Transverse colon (tissue), 4 donors: Measurements from ENCODE around the gene IL36RN. TPM values are rescaled to one million over a fixed set of nuclear protein-coding genes. Genes with fewer than 3 reads are reported as not detected.

Experiments
- DNase-seq: peaks from one replicate; pipeline ENCODE4 v3.0.0-alpha.2; 2019
- H3K27ac ChIP-seq, 4 donors: fragments of 200-600 bp; sonication (generic); 2 replicates each; pipeline ENCODE4 v1.5.1; 2016 to 2018; ENCODE audit warnings: inconsistent platforms in 4 of 4
- H3K27me3 ChIP-seq: fragments of 200-600 bp; sonication (generic); 2 replicates; pipeline ENCODE4 v1.5.1; 2017; ENCODE audit warnings: inconsistent platforms
- H3K36me3 ChIP-seq, 4 donors: fragments of 200-600 bp; sonication (generic); 2 replicates each; pipeline ENCODE4 v1.5.1; 2017 to 2019; ENCODE audit warnings: inconsistent platforms in 4 of 4
- H3K4me1 ChIP-seq, 4 donors: fragments of 200-600 bp; sonication (generic); 2 replicates each; pipeline ENCODE4 v1.5.1; 2017 to 2020; ENCODE audit warnings: inconsistent platforms in 4 of 4
- H3K4me3 ChIP-seq, 4 donors: fragments of 200-600 bp; sonication (generic); 1 replicate in 1 of 4; 2 replicates in 3 of 4; pipeline versions ENCODE4 v1.5.1 to v1.6.1; 2017 to 2019; ENCODE audit warnings: inconsistent platforms in 4 of 4
- H3K9me3 ChIP-seq, 2 donors: fragments of 200-600 bp; sonication (generic); 2 replicates each; pipeline ENCODE4 v1.5.1; 2017 to 2019; ENCODE audit warnings: inconsistent platforms in 2 of 2
- EP300 ChIP-seq: sonication (generic); formaldehyde crosslinking; IDR thresholded peaks from one replicate; pipeline ENCODE4 v1.6.1; 2017; ENCODE audit warnings: antibody characterized with exemption, low read depth
- POLR2A ChIP-seq: fragments of 450-650 bp; IDR thresholded peaks from one replicate; pipeline ENCODE4 v1.6.1; 2016; ENCODE audit warnings: antibody characterized with exemption, mild to moderate bottlenecking, moderate library complexity
- POLR2AphosphoS5 ChIP-seq, 3 donors: sonication (generic); formaldehyde crosslinking; IDR thresholded peaks; one replicate each; pipeline ENCODE4 v1.6.1; 2016; ENCODE audit warnings: antibody characterized with exemption in 3 of 3
- WGBS, 2 donors: methylation state at CpG; one replicate each; pipeline ENCODE4 v1.1.5; 2018; ENCODE audit warnings: low coverage in 1 of 2; 5-methylcytosine and 5-hydroxymethylcytosine counted together
- in situ Hi-C, 4 donors: fragments of 200-750 bp; cut with MboI; loops; one replicate each; pipeline versions ENCODE4 v1.15.0 to v1.15.1; 2017; ENCODE audit warnings: low sequenced_read_pairs in 3 of 4, low pct_ligation_motif_present in 1 of 4, low pct_unique_long_range_greater_than_20kb in 1 of 4
- intact Hi-C: fragments of 100-400 bp; cut with DNase I; formaldehyde crosslinking; loops from one replicate; pipeline ENCODE4 v1.15.1; 2023; ENCODE audit warnings: low total_unique reads
- total RNA-seq, 4 donors: library from RNA; depleted of rRNA; stranded (reverse); fragments of >200 nt; gene quantifications; one replicate each; pipeline ENCODE4 v1.1.0, GENCODE V29; 2016
- TF ChIP-seq, protein P1 (sequence below), 5 experiments: fragments of 200-600 bp in 3 of 5; fragments of 450-650 bp in 2 of 5; sonication (generic) in 3 of 5; IDR thresholded peaks; 1 replicate in 2 of 5; 2 replicates in 3 of 5; pipeline ENCODE4 v1.5.1; 2016 to 2017; ENCODE audit warnings: antibody characterized with exemption in 5 of 5, inconsistent platforms in 3 of 5, mild to moderate bottlenecking in 2 of 5, moderate library complexity in 1 of 5

Gene IL36RN
- total RNA-seq, 4 donors from 2014 or later = not detected

DNA sequence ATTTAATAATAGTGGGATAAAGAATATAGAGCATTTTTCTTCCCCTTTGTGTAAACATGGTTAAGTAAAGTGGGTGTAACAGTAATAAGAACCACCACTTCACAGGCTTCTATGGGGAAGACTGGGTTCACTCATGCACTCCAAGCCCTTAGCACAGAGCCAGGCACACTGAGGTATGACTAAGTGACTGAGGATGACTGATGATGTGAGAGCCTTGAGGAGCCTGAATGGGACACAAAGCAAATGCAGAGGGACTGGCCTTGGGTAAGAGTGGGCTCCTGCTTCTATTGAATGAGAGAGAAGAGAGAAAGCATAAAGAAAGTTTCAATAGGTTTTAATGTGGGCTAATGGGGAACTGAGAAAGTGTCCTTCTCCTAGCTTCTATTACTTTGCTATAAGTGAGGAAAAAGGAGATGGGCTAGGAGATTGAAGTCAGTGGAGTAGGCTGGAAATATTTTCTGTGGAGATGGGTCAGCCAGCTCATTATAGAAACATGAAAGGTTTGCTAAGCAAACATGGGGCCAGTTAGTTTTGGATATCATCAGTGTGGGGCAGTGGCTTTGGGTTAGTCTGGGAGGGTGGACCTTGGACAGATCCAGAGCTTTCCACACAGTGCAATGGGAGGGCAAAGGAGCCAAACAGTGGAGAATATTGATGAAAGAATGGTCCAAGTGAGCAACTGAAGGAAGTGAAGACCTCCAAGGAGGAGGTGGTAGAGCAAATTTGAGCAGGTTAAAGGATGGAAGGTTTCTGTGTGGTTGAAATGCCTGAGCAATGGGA lies 29.4 kb downstream of the IL36RN start:
- no peaks in the 10 kb centered on the region for H3K27me3 ChIP-seq
- no peak overlapping the region for H3K4me3 ChIP-seq
- H3K27ac ChIP-seq = no peak overlapping the region
- TF ChIP-seq POLR2A (no peak), EP300 (no peak), POLR2AphosphoS5 (IDR thresholded peaks at IDR 0.05) (no peak)
- TF ChIP-seq, protein P1, sequence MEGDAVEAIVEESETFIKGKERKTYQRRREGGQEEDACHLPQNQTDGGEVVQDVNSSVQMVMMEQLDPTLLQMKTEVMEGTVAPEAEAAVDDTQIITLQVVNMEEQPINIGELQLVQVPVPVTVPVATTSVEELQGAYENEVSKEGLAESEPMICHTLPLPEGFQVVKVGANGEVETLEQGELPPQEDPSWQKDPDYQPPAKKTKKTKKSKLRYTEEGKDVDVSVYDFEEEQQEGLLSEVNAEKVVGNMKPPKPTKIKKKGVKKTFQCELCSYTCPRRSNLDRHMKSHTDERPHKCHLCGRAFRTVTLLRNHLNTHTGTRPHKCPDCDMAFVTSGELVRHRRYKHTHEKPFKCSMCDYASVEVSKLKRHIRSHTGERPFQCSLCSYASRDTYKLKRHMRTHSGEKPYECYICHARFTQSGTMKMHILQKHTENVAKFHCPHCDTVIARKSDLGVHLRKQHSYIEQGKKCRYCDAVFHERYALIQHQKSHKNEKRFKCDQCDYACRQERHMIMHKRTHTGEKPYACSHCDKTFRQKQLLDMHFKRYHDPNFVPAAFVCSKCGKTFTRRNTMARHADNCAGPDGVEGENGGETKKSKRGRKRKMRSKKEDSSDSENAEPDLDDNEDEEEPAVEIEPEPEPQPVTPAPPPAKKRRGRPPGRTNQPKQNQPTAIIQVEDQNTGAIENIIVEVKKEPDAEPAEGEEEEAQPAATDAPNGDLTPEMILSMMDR (IDR thresholded peaks at IDR 0.05) = no peak
- H3K4me1 ChIP-seq = no peaks in the 10 kb centered on the region
- intact Hi-C loops (no loop called here), in situ Hi-C loops (no loop called here)
- no peak for DNase-seq
- no peaks in the 10 kb centered on the region for H3K36me3 ChIP-seq
- no peaks in the 10 kb centered on the region for H3K9me3 ChIP-seq

DNA sequence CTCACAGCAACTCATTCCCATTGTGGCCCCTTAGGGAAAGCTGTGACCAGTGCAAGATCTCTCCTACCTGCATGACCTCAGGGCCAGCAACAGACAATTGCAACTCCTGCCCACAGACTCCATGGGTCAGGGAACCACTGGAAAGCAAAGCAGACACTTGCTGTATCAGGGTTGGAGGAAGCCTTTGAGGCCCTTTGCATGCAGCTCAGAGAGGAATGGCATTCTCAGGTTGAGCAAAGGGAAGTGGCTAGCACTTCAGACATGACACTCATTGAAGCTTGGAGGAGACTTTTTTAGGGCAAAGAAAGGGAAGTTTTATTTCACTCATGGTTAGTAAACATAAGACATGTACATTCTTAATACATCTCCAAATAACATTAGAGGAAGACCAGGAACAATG lies 30.9 kb downstream of the IL36RN start:
- intact Hi-C loops = no loop called here
- DNase-seq = no peak
- in situ Hi-C loops = no loop called here
- Histone ChIP-seq H3K36me3 (no peaks in the 10 kb centered on the region), H3K9me3 (no peaks in the 10 kb centered on the region), H3K4me3 (no peak overlapping the region), H3K4me1 (no peaks in the 10 kb centered on the region), H3K27me3 (no peaks in the 10 kb centered on the region), H3K27ac (no peak overlapping the region)
- TF ChIP-seq, protein P1 (IDR thresholded peaks at IDR 0.05) = no peak
- no peak for TF ChIP-seq POLR2A
- no peak for TF ChIP-seq EP300
- TF ChIP-seq POLR2AphosphoS5 (IDR thresholded peaks at IDR 0.05) = no peak

DNA sequence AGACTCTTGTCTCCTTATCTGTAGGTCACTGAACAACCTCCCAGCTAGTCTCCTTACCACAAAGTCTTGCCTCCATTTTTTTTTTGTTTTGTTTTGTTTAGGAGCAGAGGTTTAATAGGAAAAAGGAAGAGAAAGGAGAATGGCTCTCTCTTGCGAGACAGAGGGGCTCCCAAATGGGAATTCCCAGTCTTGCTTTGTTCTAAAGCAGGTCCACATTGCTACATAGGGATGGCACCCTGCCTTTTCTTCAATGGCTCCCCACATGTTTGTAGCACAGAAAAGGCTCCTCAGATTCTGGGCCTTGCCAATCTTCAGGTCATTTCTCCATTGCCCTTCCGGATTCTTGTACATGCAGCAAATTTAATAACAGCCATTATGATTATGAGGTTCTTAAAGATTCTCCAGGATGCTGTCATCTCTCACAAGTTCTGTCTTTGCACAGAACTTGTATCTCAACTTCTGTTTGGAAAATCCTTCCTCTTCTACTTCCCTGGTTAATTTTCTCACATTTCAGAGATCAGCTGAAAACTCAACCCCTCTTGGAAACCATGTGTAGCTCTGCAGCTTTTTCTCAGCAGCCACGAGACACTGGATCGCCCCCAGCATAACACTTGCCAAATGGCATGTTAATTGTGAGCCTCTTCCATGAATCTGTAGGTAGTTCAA lies 32.4 kb downstream of the IL36RN start:
- in situ Hi-C loops = no loop called here
- TF ChIP-seq EP300 (no peak), POLR2A (no peak), POLR2AphosphoS5 (IDR thresholded peaks at IDR 0.05) (no peak)
- TF ChIP-seq, protein P1 (IDR thresholded peaks at IDR 0.05) = no peak
- H3K36me3 ChIP-seq = no peaks in the 10 kb centered on the region
- H3K9me3 ChIP-seq = no peaks in the 10 kb centered on the region
- no peak for DNase-seq
- H3K4me3 ChIP-seq = no peak overlapping the region
- H3K27me3 ChIP-seq = no peaks in the 10 kb centered on the region
- 82 to 83% methylated on average over 3 to 4 of the region's 4 CpGs for WGBS, 2 donors
- no peaks in the 10 kb centered on the region for H3K4me1 ChIP-seq
- intact Hi-C loops = no loop called here
- no peak overlapping the region for H3K27ac ChIP-seq

DNA sequence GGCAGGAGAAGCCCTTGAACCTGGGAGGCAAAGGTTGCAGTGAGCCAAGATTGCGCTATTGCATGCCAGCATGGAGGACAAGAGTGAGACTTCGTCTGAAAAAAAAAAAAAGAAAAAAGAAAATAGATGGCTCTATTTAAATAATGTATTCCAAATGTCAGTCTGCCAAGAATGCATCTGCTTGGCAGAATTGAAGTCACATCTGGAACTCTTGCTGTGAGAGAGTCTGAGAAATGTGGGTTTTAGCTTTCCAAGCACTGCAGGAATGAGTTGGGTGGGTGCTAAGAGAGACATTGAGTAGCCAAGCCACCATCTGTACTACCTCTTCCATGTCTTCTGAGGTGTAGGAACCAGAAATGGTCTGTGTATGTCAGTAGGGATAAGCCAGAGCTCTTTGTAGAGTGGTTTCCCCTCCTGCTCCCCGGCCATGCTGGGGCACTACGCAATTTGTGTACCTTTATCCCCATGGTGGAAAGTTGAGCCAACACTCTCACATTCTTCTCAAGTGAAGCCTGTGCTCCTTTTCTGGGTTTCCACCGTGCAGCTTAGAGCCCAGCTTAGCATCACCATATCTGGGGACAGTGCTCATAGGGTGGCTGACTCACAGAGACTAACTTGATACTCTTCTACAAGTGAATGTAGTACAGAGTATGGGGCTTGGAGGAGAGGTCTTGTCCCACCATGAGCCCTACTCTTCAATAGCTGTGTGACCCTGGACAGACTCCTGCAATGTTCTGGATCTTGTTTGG lies 34.0 kb downstream of the IL36RN start:
- Histone ChIP-seq H3K36me3 (no peaks in the 10 kb centered on the region), H3K27ac (no peak overlapping the region), H3K4me3 (no peak overlapping the region), H3K27me3 (no peaks in the 10 kb centered on the region), H3K9me3 (no peaks in the 10 kb centered on the region), H3K4me1 (no peaks in the 10 kb centered on the region)
- 73 to 95% methylated on average over 2 to 5 of the region's 5 CpGs for WGBS, 2 donors
- intact Hi-C loops (no loop called here), in situ Hi-C loops (no loop called here)
- DNase-seq = no peak
- TF ChIP-seq POLR2A (no peak), POLR2AphosphoS5 (IDR thresholded peaks at IDR 0.05) (no peak), EP300 (no peak)
- TF ChIP-seq, protein P1 (IDR thresholded peaks at IDR 0.05) = no peak
